GM18499 (cell line): ENCODE measurements around the gene AVL9.
"Not testable (repeated sequence)": the region's sequence is repeated elsewhere in the genome, so short reads cannot be mapped to it uniquely, and the experiment has no call there.

Experiments
- ATAC-seq: cut with Tn5 transposase; IDR thresholded peaks from one replicate; pipeline ENCODE4 v1.9.1; 2021; ENCODE audit warnings: moderate number of reproducible peaks; ENCODE audit not compliant: insufficient read depth, unreplicated experiment

AVL9 gene

DNA sequence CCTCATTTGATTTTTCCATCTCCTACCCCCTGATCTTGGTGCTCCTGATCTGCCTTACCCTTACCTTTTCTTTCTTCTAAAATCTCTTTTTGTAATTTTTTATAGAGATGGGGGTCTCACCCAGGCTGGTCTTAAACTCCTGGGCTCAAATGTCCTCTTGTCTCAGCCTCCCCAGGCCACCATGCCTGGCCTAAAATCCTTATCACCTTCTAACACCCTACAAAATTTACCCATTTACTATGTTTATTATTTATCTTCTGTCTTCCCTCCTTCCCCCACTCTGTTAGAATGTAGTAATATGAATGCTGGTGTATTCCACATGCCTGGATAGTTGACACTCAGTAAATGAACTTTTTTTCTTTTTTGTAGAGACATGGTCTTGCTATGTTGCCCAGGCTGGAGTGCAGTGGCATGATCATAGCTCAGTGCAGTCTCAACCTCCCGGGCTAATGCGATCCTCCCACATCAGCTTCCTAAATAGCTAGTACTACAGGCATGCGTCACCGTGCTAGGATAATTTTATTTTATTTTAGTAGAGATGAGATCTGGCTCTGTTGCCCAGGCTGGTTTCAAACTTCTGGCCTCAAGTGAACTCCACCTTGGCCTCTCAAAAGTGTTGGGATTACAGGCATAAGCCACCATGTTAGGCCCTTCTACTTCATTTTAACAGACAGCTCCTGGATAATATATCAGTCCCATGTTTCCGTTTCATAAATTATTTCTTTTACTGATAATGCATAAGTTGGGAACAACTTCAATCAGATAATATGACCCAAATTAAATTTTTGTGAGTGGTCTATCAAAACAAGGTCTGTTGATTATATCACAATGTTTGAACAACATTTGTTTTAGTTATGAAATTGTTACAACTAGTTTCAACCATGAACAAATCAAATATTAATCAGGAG lies 136.6 kb downstream of the AVL9 start:
- not testable (repeated sequence) for ATAC-seq

DNA sequence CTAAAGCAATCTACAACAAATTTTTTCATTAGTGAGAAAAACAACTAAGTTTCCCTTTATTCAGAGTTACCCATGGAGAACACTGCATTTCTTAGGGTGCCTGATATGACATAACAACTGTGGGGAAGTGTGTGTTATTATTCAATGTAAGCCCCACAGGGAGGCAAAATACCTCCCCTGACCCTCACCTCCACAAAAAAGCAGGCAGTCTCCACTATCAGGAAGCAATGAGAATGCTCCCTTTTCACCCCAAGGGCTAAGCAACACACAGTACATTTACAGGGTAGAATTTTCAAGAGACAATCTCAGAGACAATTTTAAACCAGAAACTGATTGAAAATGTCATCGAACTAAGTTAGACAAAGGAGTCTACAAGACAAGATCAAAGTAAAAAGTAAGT lies 138.2 kb downstream of the AVL9 start:
- not testable (repeated sequence) for ATAC-seq

DNA sequence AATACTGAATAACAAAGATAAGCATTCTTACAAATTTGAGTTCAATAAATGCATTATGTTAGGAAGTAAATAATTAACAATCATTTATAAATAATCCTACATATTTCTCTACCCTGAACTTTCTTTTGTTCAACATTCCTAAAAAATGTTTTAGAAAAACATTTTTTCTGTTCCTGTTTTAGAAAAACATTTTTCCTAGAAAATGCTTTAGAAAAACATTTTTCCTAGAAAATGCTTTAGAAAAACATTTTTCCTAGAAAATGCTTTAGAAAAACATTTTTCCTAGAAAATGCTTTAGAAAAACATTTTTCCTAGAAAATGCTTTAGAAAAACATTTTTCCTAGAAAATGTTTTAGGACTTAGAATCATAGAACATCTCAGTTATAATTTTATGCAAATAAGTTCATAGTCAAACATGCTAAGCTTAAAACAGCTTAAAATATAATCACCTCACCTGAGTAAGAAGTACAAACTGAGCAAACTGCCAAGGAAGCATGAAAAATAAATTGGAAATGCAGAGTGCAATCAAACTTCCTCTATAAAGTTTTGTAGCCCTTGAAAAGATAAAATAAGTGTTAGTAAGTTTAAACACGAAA lies 139.6 kb downstream of the AVL9 start:
- ATAC-seq = not testable (repeated sequence)

DNA sequence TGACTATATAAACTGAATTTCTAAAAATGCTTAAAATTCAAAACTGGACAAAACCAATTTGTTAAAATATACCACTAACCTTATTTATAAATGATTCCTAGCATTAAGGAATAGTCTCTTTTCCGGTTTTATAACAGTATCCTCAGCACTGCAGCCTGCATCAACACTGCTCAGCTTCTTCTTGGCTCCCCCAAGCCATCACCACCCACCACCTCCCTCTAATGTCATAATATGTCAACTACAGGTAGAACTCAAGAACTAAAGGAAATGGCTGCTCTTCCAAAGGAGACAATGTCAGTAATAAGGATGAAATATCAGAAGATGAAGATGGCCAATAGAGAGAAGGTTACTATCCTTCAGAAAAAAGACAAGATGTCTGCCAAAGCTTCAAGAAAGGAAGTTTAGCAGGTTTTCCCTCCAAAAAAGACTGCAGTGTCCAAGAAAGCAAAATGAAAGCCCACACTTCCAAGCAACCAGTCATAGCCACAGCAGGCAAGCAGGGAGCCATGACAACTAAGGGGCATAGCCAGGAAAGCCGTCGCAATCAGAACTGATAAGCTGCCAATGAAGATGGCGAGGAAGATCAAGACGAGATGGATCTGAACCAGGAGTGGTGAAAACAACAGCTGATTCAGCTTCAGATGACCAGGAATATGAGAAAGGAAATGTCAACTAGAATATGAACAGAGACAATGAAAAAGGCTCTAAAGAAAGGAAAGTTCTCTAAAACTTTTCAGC lies 141.6 kb downstream of the AVL9 start:
- not testable (repeated sequence) for ATAC-seq

DNA sequence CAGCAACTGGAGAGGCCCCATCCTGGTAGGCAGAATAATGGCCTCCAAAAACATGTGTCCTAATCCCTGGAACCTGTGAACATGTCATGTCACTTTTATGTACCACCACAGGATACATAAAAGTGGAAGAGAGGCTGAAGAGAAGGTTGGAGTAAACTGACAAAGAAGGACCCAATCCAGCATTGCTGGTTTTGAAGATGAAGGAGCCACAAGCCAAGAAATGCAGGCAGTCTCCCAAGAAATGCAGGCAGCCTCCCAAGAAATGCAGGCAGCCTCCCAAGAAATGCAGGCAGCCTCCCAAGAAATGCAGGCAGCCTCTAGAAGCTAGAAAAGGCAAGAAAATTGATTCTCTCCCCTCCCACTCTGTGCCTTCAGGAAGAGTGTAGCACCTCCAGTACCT lies 142.3 kb downstream of the AVL9 start:
- not testable (repeated sequence) for ATAC-seq
